HepG2 (cell line): ENCODE results near the gene CACNA1F. TPM values are rescaled to one million over a fixed set of nuclear protein-coding genes. Genes with fewer than 3 reads are reported as not detected.

ENCODE experiments used
- ADNP ChIP-seq: sonication (generic); formaldehyde crosslinking; IDR thresholded peaks from 2 replicates; pipeline ENCODE4 v1.4.0; 2020; ENCODE audit warnings: missing genetic modification reagents
- CREM ChIP-seq, 2 experiments: sonication (generic) in 1 of 2; formaldehyde crosslinking in 1 of 2; IDR thresholded peaks; 2 replicates each; pipeline versions ENCODE4 v1.4.0 to v1.6.1; 2016 to 2020; ENCODE audit warnings: antibody characterized with exemption in 1 of 2, mild to moderate bottlenecking in 1 of 2, missing genetic modification reagents in 1 of 2
- FOSL1 ChIP-seq: sonication (generic); formaldehyde crosslinking; IDR thresholded peaks from 2 replicates; pipeline ENCODE4 v1.9.0; 2021; ENCODE audit warnings: missing genetic modification reagents, borderline replicate concordance
- GFI1 ChIP-seq: sonication (generic); formaldehyde crosslinking; IDR thresholded peaks from 2 replicates; pipeline ENCODE4 v1.5.0; 2020; ENCODE audit warnings: missing genetic modification reagents, mild to moderate bottlenecking, borderline replicate concordance
- HDAC6 ChIP-seq: fragments of 200-600 bp; sonication (generic); IDR thresholded peaks from 2 replicates; pipeline ENCODE4 v1.7.0; 2017; ENCODE audit warnings: mild to moderate bottlenecking, antibody characterized with exemption, low read length, low read depth
- KLF12 ChIP-seq: sonication (generic); formaldehyde crosslinking; IDR thresholded peaks from 2 replicates; pipeline ENCODE4 v1.4.0; 2020; ENCODE audit warnings: missing genetic modification reagents, borderline replicate concordance
- NCOA2 ChIP-seq: sonication (generic); formaldehyde crosslinking; IDR thresholded peaks from 2 replicates; pipeline ENCODE4 v1.8.0; 2022; ENCODE audit warnings: inconsistent platforms
- NCOA5 ChIP-seq: sonication (generic); formaldehyde crosslinking; IDR thresholded peaks from 2 replicates; pipeline ENCODE4 v1.4.0; 2020; ENCODE audit warnings: missing genetic modification reagents
- NCOR1 ChIP-seq: fragments of 200-600 bp; sonication (generic); IDR thresholded peaks from 2 replicates; pipeline ENCODE4 v1.7.0; 2017; ENCODE audit warnings: antibody characterized with exemption, low read length, borderline replicate concordance
- POLR2G ChIP-seq: fragments of 200-400 bp; formaldehyde crosslinking; IDR thresholded peaks from 2 replicates; pipeline ENCODE4 v1.6.1; 2018; ENCODE audit warnings: mild to moderate bottlenecking, low read depth, low read length, moderate library complexity
- RELA ChIP-seq: sonication (generic); formaldehyde crosslinking; IDR thresholded peaks from 2 replicates; pipeline ENCODE4 v1.4.0; 2020; ENCODE audit warnings: missing genetic modification reagents
- SRY ChIP-seq: sonication (generic); formaldehyde crosslinking; IDR thresholded peaks from 2 replicates; pipeline ENCODE4 v1.8.0; 2022; ENCODE audit warnings: mild to moderate bottlenecking, missing genetic modification reagents
- TCF7 ChIP-seq: sonication (generic); IDR thresholded peaks from 2 replicates; pipeline ENCODE4 v1.6.1; 2016; ENCODE audit warnings: antibody characterized with exemption, low read depth
- THRA ChIP-seq: sonication (generic); formaldehyde crosslinking; IDR thresholded peaks from 2 replicates; pipeline ENCODE4 v1.4.0; 2020; ENCODE audit warnings: missing genetic modification reagents, borderline replicate concordance
- TOPORS ChIP-seq: sonication (generic); formaldehyde crosslinking; IDR thresholded peaks from 2 replicates; pipeline ENCODE4 v1.8.0; 2023; ENCODE audit warnings: mild to moderate bottlenecking, missing genetic modification reagents
- U2AF1 ChIP-seq: fragments of 200-400 bp; formaldehyde crosslinking; optimal IDR thresholded peaks from 2 replicates; pipeline ENCODE3; 2017; ENCODE audit warnings: mild to moderate bottlenecking, low read depth, low read length
- ZBTB2 ChIP-seq: sonication (generic); formaldehyde crosslinking; IDR thresholded peaks from 2 replicates; pipeline ENCODE4 v1.8.0; 2022; ENCODE audit warnings: low read depth, missing genetic modification reagents
- ZKSCAN8 ChIP-seq: IDR thresholded peaks from 2 replicates; pipeline ENCODE4 v1.6.1; 2016; ENCODE audit warnings: borderline replicate concordance, missing genetic modification reagents, missing compliant biosample characterization
- ZNF414 ChIP-seq: sonication (generic); formaldehyde crosslinking; IDR thresholded peaks from 2 replicates; pipeline ENCODE4 v1.5.0; 2020; ENCODE audit warnings: missing genetic modification reagents
- ZNF530 ChIP-seq: sonication (generic); formaldehyde crosslinking; IDR thresholded peaks from 2 replicates; pipeline ENCODE4 v1.5.0; 2020; ENCODE audit warnings: low read depth, mild to moderate bottlenecking, missing genetic modification reagents
- ZNF552 ChIP-seq: sonication (generic); formaldehyde crosslinking; IDR thresholded peaks from 2 replicates; pipeline ENCODE4 v1.9.0; 2022; ENCODE audit warnings: missing genetic modification reagents, mild to moderate bottlenecking, borderline replicate concordance
- ZNF564 ChIP-seq: sonication (generic); formaldehyde crosslinking; IDR thresholded peaks from 2 replicates; pipeline ENCODE4 v1.8.1; 2023; ENCODE audit warnings: mild to moderate bottlenecking, missing genetic modification reagents
- ZNF652 ChIP-seq: IDR thresholded peaks from 2 replicates; pipeline ENCODE4 v1.6.1; 2016; ENCODE audit warnings: low read depth, borderline replicate concordance
- ZNF660 ChIP-seq: sonication (generic); formaldehyde crosslinking; IDR thresholded peaks from 2 replicates; pipeline ENCODE4 v1.5.1; 2020; ENCODE audit warnings: mild to moderate bottlenecking, low read depth, missing genetic modification reagents, borderline replicate concordance
- ZNF720 ChIP-seq: sonication (generic); formaldehyde crosslinking; IDR thresholded peaks from 2 replicates; pipeline ENCODE4 v1.4.0; 2020; ENCODE audit warnings: missing genetic modification reagents
- polyA plus RNA-seq, 8 experiments: library from polyadenylated mRNA; depleted of rRNA in 3 of 8; stranded (reverse) in 7 of 8; unstranded in 1 of 8; fragments of >200 nt; fragmentation: Illumina TruSeq in 4 of 8; extraction: Trizol in 4 of 8; gene quantifications; 2 replicates each; pipeline versions ENCODE4 v1.2.1 to v1.2.3, GENCODE V29; 2011 to 2016; ENCODE audit warnings: low read depth in 4 of 8, missing spikeins in 1 of 8, mixed read lengths in 1 of 8; ENCODE audit not compliant: insufficient read depth in 1 of 8
- total RNA-seq, 5 experiments: library from RNA; depleted of rRNA; stranded (reverse); fragments of >200 nt; fragmentation: Illumina TruSeq; extraction: Trizol; gene quantifications; 2 replicates each; pipeline ENCODE4 v1.2.3, GENCODE V29; 2016; ENCODE audit warnings: low read depth in 1 of 5
- TF ChIP-seq, protein P1 (sequence below): IDR thresholded peaks from 2 replicates; pipeline ENCODE4 v1.6.1; 2016; ENCODE audit warnings: low read depth

Gene CACNA1F
- total and polyA plus RNA-seq, 2 of the 13 experiments (the other 11 are each of a cell fraction or from before 2014, with no cell fraction given) = 0.03 TPM; not detected in 1

DNA sequence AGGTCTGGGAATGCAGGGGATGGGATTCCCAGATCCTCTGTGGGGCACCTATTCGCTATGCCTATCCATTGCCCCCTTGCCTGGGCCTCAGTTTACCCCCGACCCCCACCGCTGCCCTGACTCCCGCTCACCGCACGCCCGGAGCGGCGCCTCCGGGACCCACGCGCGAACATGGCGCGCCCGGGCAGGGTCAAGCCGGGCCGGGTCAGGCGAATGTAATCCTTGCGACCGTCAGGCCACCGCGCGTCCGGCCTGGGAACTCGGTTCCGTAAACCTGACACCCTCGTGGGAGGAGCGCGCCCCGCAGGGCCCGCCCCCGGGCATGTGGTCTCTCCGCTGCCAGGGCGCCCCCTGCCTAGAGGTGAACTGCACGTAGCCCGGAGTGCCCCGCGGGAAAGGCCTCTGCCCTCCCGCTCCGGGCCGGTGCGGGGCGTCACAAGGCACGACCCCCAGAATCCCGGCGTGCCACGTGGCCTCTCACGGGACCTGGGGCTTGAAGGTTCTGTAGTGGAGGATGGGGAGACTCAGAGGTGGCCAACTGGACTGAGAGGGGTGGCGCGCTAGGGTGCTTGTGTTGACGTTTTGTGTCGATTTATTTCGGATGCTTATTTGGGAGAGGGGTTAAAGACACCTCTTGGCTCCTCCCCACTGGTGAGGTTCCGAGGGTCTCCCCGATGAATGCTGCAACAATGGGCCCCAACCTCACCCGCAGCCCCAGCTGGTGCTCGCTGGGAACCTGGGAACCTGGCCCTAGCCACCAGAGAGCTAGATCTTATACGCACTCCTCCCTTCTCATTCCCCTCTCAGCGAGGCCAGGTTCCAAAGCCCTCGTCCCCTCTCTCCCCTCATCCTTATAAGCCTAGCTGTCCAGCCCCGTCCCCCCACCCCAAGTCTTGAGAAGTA lies 46.8 kb downstream of the CACNA1F start, which contains the start of gene PRICKLE3 (continued):
- TF ChIP-seq ZNF414 (CRISPR knock-in tag) (0 out of 2 replicates have a peak, but pooled peaks have one; percentile 34), ZNF720 (CRISPR knock-in tag) (no peak), NCOA2 (CRISPR knock-in tag) (no peak), POLR2G (peak; percentile 62), ZNF652 (CRISPR knock-in tag) (no peak), U2AF1 (no peak), ZNF552 (CRISPR knock-in tag) (no peak), HDAC6 (no peak), KLF12 (no peak), TCF7 (no peak), THRA (CRISPR knock-in tag) (peak; percentile 49), CREM (IDR thresholded peaks at IDR 0.05) (no peak), CREM (CRISPR knock-in tag; IDR thresholded peaks at IDR 0.05) (no peak), ZBTB2 (CRISPR knock-in tag) (no peak), ZNF660 (CRISPR knock-in tag) (no peak), NCOR1 (no peak), GFI1 (peak; percentile 26; the same call in 1 of the 2 replicates), ZKSCAN8 (CRISPR knock-in tag) (no peak), RELA (CRISPR knock-in tag) (no peak), SRY (CRISPR knock-in tag) (no peak), NCOA5 (CRISPR knock-in tag) (no peak), TOPORS (CRISPR knock-in tag) (no peak), FOSL1 (CRISPR knock-in tag) (no peak), ADNP (no peak), ZNF530 (CRISPR knock-in tag) (no peak), ZNF564 (CRISPR knock-in tag) (no peak)
- TF ChIP-seq, protein P1, sequence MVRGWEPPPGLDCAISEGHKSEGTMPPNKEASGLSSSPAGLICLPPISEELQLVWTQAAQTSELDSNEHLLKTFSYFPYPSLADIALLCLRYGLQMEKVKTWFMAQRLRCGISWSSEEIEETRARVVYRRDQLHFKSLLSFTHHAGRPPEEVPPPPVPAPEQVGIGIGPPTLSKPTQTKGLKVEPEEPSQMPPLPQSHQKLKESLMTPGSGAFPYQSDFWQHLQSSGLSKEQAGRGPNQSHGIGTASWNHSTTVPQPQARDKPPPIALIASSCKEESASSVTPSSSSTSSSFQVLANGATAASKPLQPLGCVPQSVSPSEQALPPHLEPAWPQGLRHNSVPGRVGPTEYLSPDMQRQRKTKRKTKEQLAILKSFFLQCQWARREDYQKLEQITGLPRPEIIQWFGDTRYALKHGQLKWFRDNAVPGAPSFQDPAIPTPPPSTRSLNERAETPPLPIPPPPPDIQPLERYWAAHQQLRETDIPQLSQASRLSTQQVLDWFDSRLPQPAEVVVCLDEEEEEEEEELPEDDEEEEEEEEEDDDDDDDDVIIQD (CRISPR knock-in tag) = no peak
